PC-3 (cell line): ENCODE measurements around the gene NDUFA8. TPM values are rescaled to one million over a fixed set of nuclear protein-coding genes. Genes with fewer than 3 reads are reported as not detected.
A peak's percentile ranks its signal among the peaks of the same experiment; 100 is the strongest.

Experiments
- ATAC-seq: fragments of 200-7000 bp; cut with Tn5 transposase; 2 replicates; pipeline ENCODE4 v1.9.1; 2020; ENCODE audit warnings: mild to moderate bottlenecking, moderate library complexity
- BruUV-seq: library from RNA; stranded (reverse); fragments of 400-500 nt; replicated peaks from 2 replicates; lab custom pipeline; 2021; lab: Mats Ljungman, UMichigan
- CTCF ChIA-PET: fragments of 300-600 bp; sonication (Branson Sonifier 250); formaldehyde crosslinking; loops from one replicate; lab custom pipeline; 2022; ENCODE audit warnings: antibody characterized with exemption; lab: Charles Lee
- POLR2A ChIA-PET: fragments of 300-600 bp; sonication (Branson Sonifier 250); formaldehyde crosslinking; loops from one replicate; lab custom pipeline; 2022; ENCODE audit warnings: antibody characterized with exemption; ENCODE audit not compliant: unreplicated experiment; lab: Charles Lee
- DNase-seq: peaks from one replicate; pipeline ENCODE4 v3.0.0-alpha.2; 2015
- H2AFZ ChIP-seq: fragments of 300-600 bp; sonication (generic); 2 replicates; pipeline ENCODE4 v1.6.0; 2016; ENCODE audit warnings: antibody characterized with exemption, low read length
- H3F3A ChIP-seq: fragments of 300-600 bp; sonication (generic); one replicate; pipeline ENCODE4 v1.6.0; 2017; ENCODE audit warnings: antibody characterized with exemption, low read length, control low read depth, mild to moderate bottlenecking; ENCODE audit not compliant: unreplicated experiment
- H3K27ac ChIP-seq: fragments of 300-600 bp; sonication (generic); 2 replicates; pipeline ENCODE4 v1.5.1; 2016; ENCODE audit warnings: mild to moderate bottlenecking, low read length
- H3K27me3 ChIP-seq: fragments of 300-600 bp; sonication (generic); 2 replicates; pipeline ENCODE4 v1.6.1; 2016; ENCODE audit warnings: low read length, mixed read lengths
- H3K36me3 ChIP-seq: fragments of 300-600 bp; sonication (generic); 2 replicates; pipeline ENCODE4 v1.6.1; 2016; ENCODE audit warnings: low read depth, mixed run types, low read length, mixed read lengths
- H3K4me1 ChIP-seq: fragments of 300-600 bp; sonication (generic); 2 replicates; pipeline ENCODE4 v1.5.1; 2016; ENCODE audit warnings: low read length; ENCODE audit not compliant: insufficient read depth
- H3K4me2 ChIP-seq: fragments of 300-600 bp; sonication (generic); 2 replicates; pipeline ENCODE4 v1.6.0; 2016; ENCODE audit warnings: low read length
- H3K4me3 ChIP-seq: fragments of 300-600 bp; sonication (generic); 2 replicates; pipeline ENCODE4 v1.5.1; 2016; ENCODE audit warnings: mild to moderate bottlenecking, low read length, mixed read lengths
- H3K79me2 ChIP-seq: fragments of 300-600 bp; sonication (generic); 2 replicates; pipeline ENCODE4 v1.6.1; 2017; ENCODE audit warnings: low read length, mixed read lengths
- H3K9ac ChIP-seq: fragments of 300-600 bp; sonication (generic); 2 replicates; pipeline ENCODE4 v1.6.0; 2016; ENCODE audit warnings: mild to moderate bottlenecking, low read length
- H3K9me2 ChIP-seq: fragments of 300-600 bp; sonication (generic); replicated peaks from 2 replicates; pipeline ENCODE4 v1.6.1; 2016; ENCODE audit warnings: mixed run types, low read length, mixed read lengths
- H3K9me3 ChIP-seq: fragments of 300-600 bp; sonication (generic); 2 replicates; pipeline ENCODE4 v1.6.1; 2016; ENCODE audit warnings: low read length, mixed read lengths
- H4K20me1 ChIP-seq: fragments of 300-600 bp; sonication (generic); 2 replicates; pipeline ENCODE4 v1.6.1; 2016; ENCODE audit warnings: low read length, mixed read lengths
- EZH2 ChIP-seq: fragments of 300-600 bp; sonication (generic); IDR thresholded peaks from one replicate; pipeline ENCODE4 v1.6.1; 2017; ENCODE audit warnings: antibody characterized with exemption, mild to moderate bottlenecking, low read length; ENCODE audit not compliant: unreplicated experiment
- EZH2phosphoT487 ChIP-seq: fragments of 300-600 bp; sonication (generic); IDR thresholded peaks from 2 replicates; pipeline ENCODE4 v1.6.1; 2018; ENCODE audit warnings: mild to moderate bottlenecking, antibody characterized with exemption, low read length, borderline replicate concordance
- intact Hi-C: fragments of 100-400 bp; cut with micrococcal nuclease; formaldehyde crosslinking; loops from 2 replicates; pipeline ENCODE4 v1.9.0; 2023
- total RNA-seq: library from RNA; depleted of rRNA; stranded (reverse); fragments of >200 nt; gene quantifications from 2 replicates; pipeline ENCODE4 v1.2.3, GENCODE V29; 2014
- TF ChIP-seq, protein P1 (sequence below): fragments of 300-600 bp; sonication (generic); conservative IDR thresholded peaks from 2 replicates; pipeline ENCODE4 v1.5.1; 2017; ENCODE audit warnings: antibody characterized with exemption, low read depth, mild to moderate bottlenecking, low read length

The NDUFA8 gene
- total RNA-seq, 1 experiment from 2014 or later = 67.5 TPM

DNA sequence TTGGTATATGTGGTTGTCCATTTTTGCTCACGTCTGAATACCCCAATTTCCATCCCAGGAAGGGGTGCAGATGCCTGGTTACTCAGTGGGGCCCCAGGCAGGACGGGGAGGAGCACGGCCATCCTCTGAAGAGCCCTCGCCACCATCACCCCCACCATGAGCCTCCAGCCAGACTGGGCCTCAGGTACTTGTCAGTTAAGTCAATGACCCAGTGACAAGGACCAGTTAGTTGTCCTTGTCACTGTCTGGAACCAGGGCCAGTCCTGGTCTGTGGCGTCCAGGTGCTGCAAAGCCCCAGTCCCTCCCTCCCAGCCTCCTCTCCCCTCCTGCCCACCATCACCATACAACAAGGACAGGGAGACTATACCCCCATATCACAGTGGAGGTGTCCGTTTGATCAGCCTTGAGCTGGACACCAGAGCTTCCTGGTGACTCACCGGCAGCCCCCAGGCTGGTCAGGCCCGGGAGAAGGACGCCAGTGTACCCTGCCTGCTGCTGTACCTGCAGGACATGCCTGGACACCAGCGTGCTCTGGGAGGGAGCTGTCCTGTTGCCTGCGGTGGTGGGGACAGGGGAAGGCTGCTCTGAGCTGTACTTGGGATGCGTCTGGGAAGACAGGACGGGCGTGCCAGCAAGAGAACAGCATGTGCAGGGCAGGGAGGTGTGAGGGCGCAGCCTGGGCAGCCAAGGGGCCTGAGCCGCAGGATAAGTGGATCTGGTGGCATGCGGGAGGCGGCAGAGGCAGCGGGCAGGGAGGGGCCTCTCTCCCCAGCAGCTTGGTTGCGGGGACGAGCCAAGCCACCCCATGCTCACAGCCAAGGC is 33.9 kb downstream of the NDUFA8 start:
- CTCF ChIA-PET = interaction anchor here (0.6 to 2.6 kb wide), 6 partner anchors 19 to 225 kb away, joined by 3 to 34 read pairs (median 4); partner anchors contain the start of genes MORN5 and NDUFA8
- Histone ChIP-seq H3K9me2 (no peaks in the 10 kb centered on the region), H3F3A (no peaks in the 10 kb centered on the region), H3K4me2 (peak overlapping the region; percentile 76), H3K4me1 (peaks cover 14% of the 10 kb centered on the region), H3K9me3 (no peaks in the 10 kb centered on the region), H3K79me2 (no peaks in the 10 kb centered on the region), H3K27ac (no peak overlapping the region; the same call in 1 of the 2 replicates), H3K36me3 (no peaks in the 10 kb centered on the region), H3K4me3 (no peak overlapping the region; the same call in 1 of the 2 replicates), H3K9ac (no peak overlapping the region), H2AFZ (peak overlapping the region; percentile 81), H4K20me1 (no peaks in the 10 kb centered on the region), H3K27me3 (no peaks in the 10 kb centered on the region)
- DNase-seq = peak; percentile 30
- no TSS peak for BruUV-seq
- intact Hi-C loops = loop anchor here (1.0 to 10.0 kb wide), 4 partner anchors 102 to 328 kb away; partner anchors contain the start of genes LHX6, MRRF and RBM18
- POLR2A ChIA-PET = no interaction called here
- peak; percentile 66 for ATAC-seq
- TF ChIP-seq, protein P1, sequence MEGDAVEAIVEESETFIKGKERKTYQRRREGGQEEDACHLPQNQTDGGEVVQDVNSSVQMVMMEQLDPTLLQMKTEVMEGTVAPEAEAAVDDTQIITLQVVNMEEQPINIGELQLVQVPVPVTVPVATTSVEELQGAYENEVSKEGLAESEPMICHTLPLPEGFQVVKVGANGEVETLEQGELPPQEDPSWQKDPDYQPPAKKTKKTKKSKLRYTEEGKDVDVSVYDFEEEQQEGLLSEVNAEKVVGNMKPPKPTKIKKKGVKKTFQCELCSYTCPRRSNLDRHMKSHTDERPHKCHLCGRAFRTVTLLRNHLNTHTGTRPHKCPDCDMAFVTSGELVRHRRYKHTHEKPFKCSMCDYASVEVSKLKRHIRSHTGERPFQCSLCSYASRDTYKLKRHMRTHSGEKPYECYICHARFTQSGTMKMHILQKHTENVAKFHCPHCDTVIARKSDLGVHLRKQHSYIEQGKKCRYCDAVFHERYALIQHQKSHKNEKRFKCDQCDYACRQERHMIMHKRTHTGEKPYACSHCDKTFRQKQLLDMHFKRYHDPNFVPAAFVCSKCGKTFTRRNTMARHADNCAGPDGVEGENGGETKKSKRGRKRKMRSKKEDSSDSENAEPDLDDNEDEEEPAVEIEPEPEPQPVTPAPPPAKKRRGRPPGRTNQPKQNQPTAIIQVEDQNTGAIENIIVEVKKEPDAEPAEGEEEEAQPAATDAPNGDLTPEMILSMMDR = no peak; the same call in 1 of the 2 replicates
- no peak for TF ChIP-seq EZH2
- TF ChIP-seq EZH2phosphoT487 = no peak

DNA sequence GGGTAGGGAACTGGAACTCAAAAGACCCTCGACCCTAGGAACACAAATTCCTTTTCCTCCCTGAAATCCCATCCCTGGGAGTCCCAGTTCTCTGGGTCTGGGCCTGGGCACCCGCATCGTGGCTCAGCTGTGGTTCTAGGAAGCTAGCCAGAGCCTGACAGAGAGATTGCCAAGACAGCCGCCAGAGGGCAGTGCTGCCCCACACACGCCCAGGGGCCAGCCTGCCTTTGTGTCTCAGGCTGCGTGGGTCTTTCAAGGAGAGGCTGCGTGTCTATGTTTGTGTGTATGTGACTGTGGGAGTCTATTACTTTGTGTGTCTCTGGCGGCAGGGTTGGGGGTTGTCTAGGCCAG is 34.4 kb downstream of the NDUFA8 start:
- Histone ChIP-seq H3K36me3 (no peaks in the 10 kb centered on the region), H3K9me2 (no peaks in the 10 kb centered on the region), H3K79me2 (no peaks in the 10 kb centered on the region), H3K4me2 (no peak overlapping the region), H3K4me3 (no peak overlapping the region), H3K27me3 (no peaks in the 10 kb centered on the region), H4K20me1 (no peaks in the 10 kb centered on the region), H3K9me3 (no peaks in the 10 kb centered on the region), H3K4me1 (peaks cover 14% of the 10 kb centered on the region), H3K9ac (no peak overlapping the region), H3F3A (no peaks in the 10 kb centered on the region), H2AFZ (no peak overlapping the region), H3K27ac (no peak overlapping the region)
- TF ChIP-seq EZH2 = no peak
- TF ChIP-seq, protein P1 = peak; percentile 89
- ChIA-PET CTCF (interaction anchor here (0.6 to 2.6 kb wide), 6 partner anchors 26 to 684 kb away, joined by 3 to 34 read pairs (median 4); partner anchors contain the start of genes MORN5, MRRF, NDUFA8 and RBM18), POLR2A (interaction anchor here (0.6 kb wide), 1 partner anchor 1130 kb away, joined by 5 read pairs; no protein-coding TSS in a partner anchor)
- BruUV-seq = no TSS peak
- DNase-seq (peak; percentile 74), ATAC-seq (peak; percentile 76)
- intact Hi-C loops = loop anchor here (1.0 to 10.0 kb wide), 4 partner anchors 102 to 328 kb away; partner anchors contain the start of genes LHX6, MRRF and RBM18
